Left ventricle myocardium superior (tissue), 1 donor: ENCODE data around the gene PROK1. TPM values are rescaled to one million over a fixed set of nuclear protein-coding genes. Genes with fewer than 3 reads are reported as not detected.

Experiments used
- ATAC-seq: fragments of 200-7000 bp; cut with Tn5 transposase; one replicate; pipeline ENCODE4 v1.9.1; 2020; ENCODE audit warnings: mild to moderate bottlenecking, moderate library complexity
- DNase-seq: peaks from one replicate; pipeline ENCODE4 v3.0.0-alpha.2; 2020
- intact Hi-C: fragments of 100-400 bp; cut with micrococcal nuclease; formaldehyde crosslinking; loops from one replicate; pipeline ENCODE4 v1.11.0; 2022
- total RNA-seq: library from RNA; stranded (reverse); fragmentation: NEBNext Ultra II Directional; extraction: Animal tissue kit (Norgen Biotek cat#: 25700); gene quantifications from one replicate; pipeline ENCODE4 v1.2.1, GENCODE V29; 2021
- donor health status: DM: no; HTN: yes; CAD: no; lungs with severe emphysema.

The PROK1 gene
- total RNA-seq, 1 donor from 2014 or later: not detected

DNA sequence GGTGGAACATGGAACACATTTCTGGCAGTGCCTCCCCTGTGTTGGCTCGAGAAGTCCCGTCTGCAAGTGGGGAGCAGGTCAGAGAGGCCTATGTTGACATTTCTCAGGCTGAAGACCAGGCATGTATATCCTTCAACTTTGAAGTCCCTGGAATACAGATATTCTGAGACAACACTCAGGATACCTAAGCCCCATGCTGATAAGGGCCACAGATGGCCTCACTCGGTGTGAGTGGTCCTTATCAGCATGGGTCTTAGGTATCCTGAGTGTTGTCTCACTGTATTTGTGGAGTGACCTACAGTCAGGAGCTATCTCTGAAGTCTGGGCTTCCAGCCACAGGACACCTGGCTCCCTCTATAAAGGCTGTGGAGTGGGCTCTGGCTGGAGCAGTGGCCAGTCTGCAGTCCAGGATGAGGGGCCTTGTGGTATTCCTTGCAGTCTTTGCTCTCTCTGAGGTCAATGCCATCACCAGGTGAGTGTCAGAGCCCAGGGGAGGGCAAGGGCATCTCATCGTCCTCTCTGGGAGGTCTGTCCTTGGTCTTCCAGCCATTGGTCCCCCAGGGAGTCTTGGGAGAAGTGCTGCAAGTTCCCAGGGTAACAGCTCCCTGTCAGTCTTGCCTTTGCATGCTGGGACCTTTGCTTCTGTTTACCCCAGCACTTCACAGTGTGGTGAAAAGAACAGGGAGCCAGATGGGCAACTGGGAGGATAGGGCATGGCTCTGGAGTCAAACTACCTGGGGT, 29.6 kb downstream of the PROK1 start:
- intact Hi-C loops: no loop called here
- ATAC-seq: peak; percentile 20
- DNase-seq: no peak

DNA sequence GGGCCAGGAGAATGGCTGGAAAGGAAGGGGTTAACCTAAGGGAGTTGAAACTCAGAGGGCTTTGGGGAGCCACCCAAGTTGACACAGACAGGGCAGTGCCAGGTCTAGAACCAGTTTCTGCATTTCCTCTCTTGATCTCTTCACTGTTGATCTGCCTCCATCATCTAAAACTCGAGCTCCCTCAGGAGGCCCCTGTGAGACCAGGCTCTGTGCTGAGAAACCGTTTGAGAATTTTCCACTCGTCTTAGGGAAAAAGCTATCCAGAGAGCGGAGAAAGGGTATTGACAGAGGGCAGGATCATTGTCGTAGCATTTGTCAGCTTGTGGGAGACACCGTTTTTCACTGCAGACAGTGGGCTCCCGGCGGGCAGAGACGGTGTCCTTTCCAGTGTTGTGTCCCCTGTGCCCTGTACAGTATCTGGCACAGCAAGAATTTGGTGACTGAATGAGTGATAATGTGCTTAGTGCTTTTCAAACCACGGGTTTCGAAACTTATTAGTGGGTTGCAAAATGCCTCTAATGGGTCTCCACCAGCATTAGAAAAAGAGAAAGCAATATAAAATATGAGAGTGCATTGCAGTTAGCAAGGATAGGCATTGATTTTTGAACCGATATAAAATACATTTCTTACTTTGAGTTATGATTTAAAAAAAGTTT, 31.1 kb downstream of the PROK1 start:
- peak; percentile 29 for ATAC-seq
- intact Hi-C loops: no loop called here

DNA sequence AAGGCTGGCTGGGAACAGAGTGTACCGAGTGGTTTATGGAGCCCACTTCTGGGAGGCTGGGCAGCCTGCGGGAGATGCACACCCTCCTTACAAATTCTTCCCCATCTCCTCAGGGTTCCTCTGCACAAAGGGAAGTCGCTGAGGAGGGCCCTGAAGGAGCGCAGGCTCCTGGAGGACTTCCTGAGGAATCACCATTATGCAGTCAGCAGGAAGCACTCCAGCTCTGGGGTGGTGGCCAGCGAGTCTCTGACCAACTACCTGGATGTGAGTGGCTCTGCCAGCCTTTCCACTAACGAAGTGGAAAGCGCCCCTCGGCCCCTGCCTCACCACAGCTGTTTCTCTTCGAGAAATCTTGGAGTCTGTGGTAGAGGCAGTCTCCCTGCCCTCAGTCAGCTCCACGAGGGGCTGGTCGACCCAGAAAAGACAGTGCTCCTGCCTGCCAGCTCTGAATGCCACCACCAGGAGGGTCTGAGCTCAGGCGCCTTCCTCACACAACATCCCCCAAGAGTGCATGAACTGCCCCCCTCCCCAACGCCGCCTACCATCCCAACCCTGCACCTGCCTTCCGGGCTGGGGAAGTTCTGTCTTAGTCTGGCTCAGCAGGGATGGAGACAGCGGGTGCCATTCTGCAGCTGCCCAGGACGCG, 31.8 kb downstream of the PROK1 start:
- ATAC-seq (no peak), DNase-seq (no peak)
- intact Hi-C loops: no loop called here

More for the DNA sequence above, 31.1 kb downstream of the PROK1 start:
- no peak for DNase-seq

DNA sequence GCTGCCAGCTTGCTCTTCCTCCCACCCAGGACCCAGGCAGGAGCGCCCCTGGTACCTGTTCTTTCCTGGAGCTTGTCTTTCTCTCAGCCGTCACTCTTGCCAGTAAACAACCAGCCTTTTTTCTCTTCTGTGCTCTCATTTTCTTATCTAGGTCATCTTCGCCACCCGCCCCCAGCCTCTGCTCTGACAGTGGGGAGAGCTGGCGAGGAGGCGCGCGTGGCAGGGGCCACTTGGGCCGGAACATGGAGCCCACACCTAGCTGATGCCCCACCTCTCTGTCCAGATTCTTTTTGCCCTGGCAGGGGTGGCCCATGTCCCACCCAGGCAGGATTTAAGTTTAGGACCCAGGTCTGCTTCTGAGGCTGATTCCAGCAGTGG, 32.3 kb downstream of the PROK1 start:
- ATAC-seq (no peak), DNase-seq (no peak)
- intact Hi-C loops: no loop called here

- intact Hi-C loops: no loop called here
- DNase-seq (no peak), ATAC-seq (no peak)
These were observed 33.9 kb downstream of the PROK1 start for GRCh38 chr1:110484801-110485200.

DNA sequence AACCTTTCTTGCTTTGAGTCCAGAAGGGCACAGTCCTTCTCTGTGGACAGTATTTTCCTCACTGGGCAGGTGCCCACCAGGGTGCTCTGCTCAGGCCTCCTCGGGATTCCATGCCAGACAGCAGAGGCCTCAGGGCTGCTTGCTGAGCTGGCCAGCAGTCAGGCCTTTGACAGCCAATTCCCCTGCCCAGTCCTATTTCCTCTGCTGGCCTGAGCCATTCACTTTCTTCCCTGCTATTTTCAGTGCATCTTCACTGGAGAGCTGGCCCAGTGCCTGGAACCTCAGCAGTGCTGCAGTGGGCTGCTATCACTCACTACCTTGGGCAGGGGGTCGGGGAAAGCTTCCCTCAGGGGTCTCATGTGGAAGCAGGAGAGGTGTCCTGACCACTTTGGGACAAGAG, 34.8 kb downstream of the PROK1 start:
- intact Hi-C loops: no loop called here
- ATAC-seq (peak; percentile 80), DNase-seq (peak; percentile 45)

GRCh38 chr1:110487726-110488125, 36.8 kb downstream of the PROK1 start:
- intact Hi-C loops: no loop called here
- DNase-seq (no peak), ATAC-seq (no peak)

- intact Hi-C loops: no loop called here
- ATAC-seq: no peak
- DNase-seq: no peak
These were observed 37.2 kb downstream of the PROK1 start for GRCh38 chr1:110488161-110488560.

DNA sequence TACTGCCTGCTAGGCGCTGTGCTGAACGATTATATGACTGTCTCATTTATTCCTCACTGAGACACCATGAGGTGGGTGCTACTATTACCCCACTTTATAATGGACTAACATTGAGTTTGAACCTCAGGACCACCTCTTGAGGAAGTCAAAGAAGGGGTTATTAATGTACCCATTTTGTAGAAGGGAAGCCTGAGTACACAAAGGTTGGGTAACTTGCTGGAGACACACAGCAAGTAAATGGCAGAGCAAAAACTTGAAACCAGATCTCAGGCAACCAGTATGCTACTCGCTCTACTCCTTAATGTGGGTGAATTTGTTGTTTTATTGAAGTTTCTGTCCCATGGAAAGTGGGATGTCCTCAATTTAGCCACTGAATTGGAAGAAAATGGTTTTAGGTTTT, 37.9 kb downstream of the PROK1 start:
- intact Hi-C loops: no loop called here
- ATAC-seq: no peak
- no peak for DNase-seq

DNA sequence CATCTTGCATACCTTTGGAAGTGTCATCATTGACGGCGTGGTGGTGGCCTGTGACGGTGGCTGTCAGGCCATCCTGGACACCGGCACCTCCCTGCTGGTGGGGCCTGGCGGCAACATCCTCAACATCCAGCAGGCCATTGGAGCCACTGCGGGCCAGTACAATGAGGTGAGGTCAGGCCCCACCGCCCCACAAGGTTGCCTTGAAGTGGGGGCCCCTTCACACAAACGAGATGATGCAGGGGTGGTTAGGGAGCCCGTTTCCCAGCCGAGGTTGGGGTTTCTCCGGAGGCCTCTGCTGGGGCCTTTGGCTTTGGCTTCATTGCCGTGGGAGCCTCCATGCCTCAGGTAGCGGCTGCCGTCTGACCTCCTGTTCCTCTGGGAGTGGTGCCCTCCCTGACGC, 38.5 kb downstream of the PROK1 start:
- no peak for ATAC-seq
- DNase-seq: no peak
- intact Hi-C loops: no loop called here

DNA sequence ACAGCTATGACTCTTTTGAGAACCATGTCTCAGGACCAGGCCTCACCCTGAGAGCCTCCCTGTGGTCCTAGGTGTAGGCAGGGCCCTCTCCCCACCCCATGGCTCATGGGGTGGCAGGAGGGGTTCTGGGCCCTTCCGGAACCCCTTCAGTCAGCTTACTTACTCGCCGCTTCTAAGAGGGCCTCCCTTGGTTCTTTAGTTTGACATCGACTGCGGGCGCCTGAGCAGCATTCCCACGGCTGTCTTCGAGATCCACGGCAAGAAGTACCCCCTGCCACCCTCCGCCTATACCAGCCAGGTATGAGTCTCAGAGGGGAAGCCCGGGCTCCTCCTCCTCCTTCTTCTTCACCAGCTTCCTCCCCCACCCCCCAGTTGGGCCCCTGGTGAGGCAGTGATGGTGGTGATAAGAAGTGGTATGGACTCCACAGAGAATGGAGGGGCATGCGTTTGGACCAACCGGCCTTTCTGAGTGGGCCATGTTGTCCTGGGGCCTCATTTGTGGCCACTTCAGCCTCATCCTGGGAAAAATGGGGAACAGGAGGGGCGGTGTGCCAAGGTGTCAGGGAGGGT, 39.1 kb downstream of the PROK1 start:
- intact Hi-C loops: no loop called here
- no peak for ATAC-seq
- no peak for DNase-seq

DNA sequence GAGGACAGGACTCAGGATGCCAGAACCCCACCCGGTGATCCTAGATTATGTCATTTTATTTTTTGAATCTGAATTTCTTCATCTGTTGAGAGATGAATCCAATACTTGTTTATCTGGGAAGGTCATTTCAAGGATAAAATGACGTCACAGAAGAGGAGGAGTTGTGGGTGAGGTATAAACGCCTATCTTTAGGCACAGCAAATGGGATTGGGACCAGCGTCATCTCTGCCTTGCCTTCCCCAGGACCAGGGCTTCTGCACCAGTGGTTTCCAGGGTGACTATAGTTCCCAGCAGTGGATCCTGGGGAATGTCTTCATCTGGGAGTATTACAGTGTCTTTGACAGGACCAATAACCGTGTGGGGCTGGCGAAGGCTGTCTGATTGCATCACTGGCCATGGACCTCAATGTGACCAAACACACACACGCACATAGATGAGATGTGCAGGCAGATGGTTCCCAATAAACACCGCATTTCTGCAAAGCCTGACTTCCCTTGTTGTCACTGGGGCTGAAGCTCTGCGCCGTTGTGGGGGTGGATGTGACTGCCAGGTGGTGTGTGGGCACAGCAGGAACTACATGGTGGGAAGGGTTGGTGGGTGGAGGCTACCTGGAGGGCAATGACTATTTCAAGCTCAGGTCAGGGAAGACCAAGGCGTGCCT, 40.0 kb downstream of the PROK1 start:
- intact Hi-C loops: no loop called here
- no peak for ATAC-seq

GRCh38 chr1:110492573-110492972, 41.6 kb downstream of the PROK1 start:
- intact Hi-C loops: no loop called here

More for the DNA sequence above, 40.0 kb downstream of the PROK1 start:
- no peak for DNase-seq

GRCh38 chr1:110493059-110493699, 42.2 kb downstream of the PROK1 start:
- DNase-seq (no peak), ATAC-seq (peak; percentile 11)
- intact Hi-C loops: no loop called here

More at GRCh38 chr1:110492573-110492972, 41.6 kb downstream of the PROK1 start:
- no peak for DNase-seq
- no peak for ATAC-seq

- ATAC-seq: no peak
- DNase-seq: no peak
- intact Hi-C loops: no loop called here
These were observed 43.1 kb downstream of the PROK1 start for GRCh38 chr1:110494036-110494435.

DNA sequence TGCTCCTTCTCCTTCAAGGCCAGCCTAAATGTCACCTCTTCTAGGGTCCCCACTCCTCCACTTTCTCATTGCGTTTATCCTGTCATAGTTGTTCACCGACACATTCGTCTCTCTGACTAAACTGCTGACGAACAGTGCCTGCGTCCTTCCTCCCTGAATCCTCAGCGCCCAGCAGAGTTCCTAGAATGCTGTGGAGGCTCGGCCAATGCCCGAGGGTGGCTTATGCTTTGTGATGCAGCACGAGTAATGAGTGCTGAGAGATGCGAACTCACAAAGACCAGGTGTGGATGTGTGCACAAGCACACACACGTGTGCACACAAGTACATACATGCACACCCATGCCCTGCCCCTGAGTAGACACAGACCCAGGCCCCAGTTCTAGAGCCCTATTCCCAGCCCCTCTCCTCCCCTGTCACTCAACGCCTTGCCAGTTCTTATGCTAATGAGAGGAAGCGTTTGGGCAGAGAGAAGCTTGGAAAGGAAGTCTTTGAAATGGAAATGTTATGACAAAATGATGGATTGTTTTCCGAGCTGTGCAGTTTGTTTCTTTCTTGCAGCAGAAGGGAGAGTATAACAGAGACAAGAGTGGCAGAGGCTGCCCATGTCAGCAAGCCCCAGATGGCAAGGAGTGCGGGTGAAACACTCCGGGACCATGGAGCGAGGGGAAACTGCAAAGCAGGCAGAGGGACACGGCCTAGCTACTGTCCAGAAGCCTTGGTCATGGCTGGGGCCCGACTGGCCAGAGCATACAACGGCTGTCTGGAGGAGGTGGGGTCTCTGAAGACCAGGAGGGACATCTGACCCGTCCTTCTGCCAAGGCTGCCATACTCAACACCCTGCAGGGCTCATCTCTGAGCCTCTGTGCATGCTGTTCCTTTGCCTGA, 43.8 kb downstream of the PROK1 start:
- ATAC-seq: no peak
- intact Hi-C loops: no loop called here
- DNase-seq: no peak

DNA sequence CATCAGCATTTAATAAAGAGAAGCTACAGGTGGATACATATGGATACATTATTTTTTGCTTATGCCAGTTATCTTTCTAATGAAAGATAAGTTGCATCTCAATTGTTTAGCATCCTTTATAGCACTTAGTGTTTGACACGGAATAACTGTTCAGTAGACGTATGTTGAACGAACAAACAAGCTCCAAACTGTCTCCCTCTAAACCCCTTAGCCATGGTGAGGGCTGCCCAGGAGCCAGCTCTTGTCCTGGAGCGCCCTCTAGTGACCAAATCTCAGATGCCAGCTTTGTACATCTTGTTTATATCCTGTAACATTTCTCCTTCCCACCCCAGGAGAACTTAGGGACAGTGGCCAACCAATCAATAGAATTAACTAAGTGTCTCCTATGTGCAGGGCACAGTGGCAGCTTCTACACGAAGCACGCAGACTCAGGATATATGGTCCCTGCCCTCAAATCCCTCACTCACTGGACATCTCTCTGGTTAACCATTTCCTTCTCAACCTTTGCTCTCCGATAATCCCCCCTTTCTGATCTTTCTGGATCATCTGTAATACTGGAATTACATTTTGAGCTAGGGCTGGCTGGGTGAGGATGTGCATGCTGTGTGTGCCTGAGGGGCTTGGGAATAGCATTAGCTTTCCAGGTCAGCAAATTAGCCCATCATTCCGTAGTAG, 45.1 kb downstream of the PROK1 start:
- intact Hi-C loops: no loop called here
- ATAC-seq (peak; percentile 87), DNase-seq (peak; percentile 71)

DNA sequence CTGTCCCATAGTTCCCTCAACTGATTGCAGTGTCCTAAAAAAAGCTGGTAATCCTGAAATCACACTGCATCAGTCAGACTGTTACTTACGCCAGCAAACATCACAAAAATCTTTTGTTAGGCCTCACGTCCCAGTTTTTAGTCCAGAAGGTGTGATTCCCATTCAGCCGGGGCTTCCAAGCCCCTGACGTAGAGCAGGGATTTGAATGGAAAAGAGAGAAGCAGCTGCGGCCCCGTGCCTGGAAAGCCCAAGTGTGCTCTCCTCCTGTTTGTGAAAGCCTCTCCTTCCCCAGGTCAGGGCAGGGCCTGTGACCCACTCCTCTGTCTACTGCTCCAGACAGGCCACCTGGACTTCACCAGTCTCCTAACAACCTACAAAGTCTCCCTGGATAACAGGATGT, 47.3 kb downstream of the PROK1 start:
- ATAC-seq: no peak
- intact Hi-C loops: no loop called here
- no peak for DNase-seq
